HCT116 (cell line): ENCODE results near the gene MCRS1. TPM values are rescaled to one million over a fixed set of nuclear protein-coding genes. Genes with fewer than 3 reads are reported as not detected.

Experiments used
- ATAC-seq: fragments of 200-7000 bp; cut with Tn5 transposase; 2 replicates; pipeline ENCODE4 v1.9.1; 2020; ENCODE audit warnings: mild to moderate bottlenecking, moderate library complexity
- BruUV-seq: library from RNA; stranded (reverse); fragments of 400-500 nt; replicated peaks from 2 replicates; lab custom pipeline; 2021; lab: Mats Ljungman, UMichigan
- CTCF ChIA-PET: fragments of 300-600 bp; sonication (Branson Sonifier 250); formaldehyde crosslinking; loops from one replicate; lab custom pipeline; 2021; ENCODE audit warnings: antibody characterized with exemption; lab: Charles Lee
- POLR2A ChIA-PET: fragments of 300-600, 350-600 bp; sonication (Branson Sonifier 250); formaldehyde crosslinking; loops from one replicate; lab custom pipeline; 2021; ENCODE audit warnings: antibody characterized with exemption; lab: Charles Lee
- RAD21 ChIA-PET, 2 experiments: fragments of 300-600 bp; sonication (Branson Sonifier 250); formaldehyde crosslinking; loops; one replicate each; lab custom pipeline; 2023; ENCODE audit warnings: low total read pairs in 2 of 2; ENCODE audit not compliant: uncharacterized antibody in 2 of 2, unreplicated experiment in 2 of 2, low non-redundant PET in 1 of 2; lab: Charles Lee
- DNase-seq: peaks from one replicate; pipeline ENCODE4 v3.0.0-alpha.2; 2010; ENCODE audit warnings: low read depth, low spot score
- H2AFZ ChIP-seq: fragments of 200-600 bp; shearing (Covaris generic), sonication (generic); 2 replicates; pipeline ENCODE4 v1.6.1; 2017; ENCODE audit warnings: low read depth, mixed run types, mixed read lengths, antibody characterized with exemption, low read length; ENCODE audit not compliant: poor library complexity, severe bottlenecking
- H3K27ac ChIP-seq: 2 replicates; pipeline ENCODE4 v1.5.1; 2012; ENCODE audit warnings: low read depth, low read length
- H3K27me3 ChIP-seq: fragments of 200-600 bp; sonication (generic); 2 replicates; pipeline ENCODE4 v1.6.1; 2016; ENCODE audit warnings: mixed run types, low read length, mixed read lengths; ENCODE audit not compliant: insufficient read depth
- H3K36me3 ChIP-seq, 2 experiments: fragments of 200-500 bp in 1 of 2; fragments of 200-600 bp in 1 of 2; sonication (Bioruptor generic) in 1 of 2; sonication (generic) in 1 of 2; 2 replicates each; pipeline versions ENCODE4 v1.5.1 to v1.6.1; 2014 to 2016; ENCODE audit warnings: low read length in 2 of 2, inconsistent platforms in 1 of 2, mixed read lengths in 1 of 2, mixed run types in 1 of 2; ENCODE audit not compliant: insufficient read depth in 2 of 2, control insufficient read depth in 1 of 2
- H3K4me1 ChIP-seq, 2 experiments: fragments of 200-600 bp in 1 of 2; sonication (generic) in 1 of 2; 2 replicates each; pipeline versions ENCODE4 v1.5.1 to v1.6.1; 2012 to 2017; ENCODE audit warnings: low read length in 2 of 2, inconsistent platforms in 1 of 2, mild to moderate bottlenecking in 1 of 2, mixed read lengths in 1 of 2, mixed run types in 1 of 2, moderate library complexity in 1 of 2; ENCODE audit not compliant: insufficient read depth in 2 of 2, control insufficient read depth in 1 of 2
- H3K4me2 ChIP-seq: fragments of 200-600 bp; sonication (generic); 2 replicates; pipeline ENCODE4 v1.6.1; 2017; ENCODE audit warnings: mixed run types, low read length, mixed read lengths
- H3K4me3 ChIP-seq, 2 experiments: fragments of 200-600 bp in 1 of 2; sonication (generic) in 1 of 2; replicated peaks in 1 of 2; 2 replicates each; pipeline ENCODE4 v1.5.1; 2011 to 2016; ENCODE audit warnings: low read length in 2 of 2, control low read depth in 1 of 2, low read depth in 1 of 2, mild to moderate bottlenecking in 1 of 2, mixed read lengths in 1 of 2, mixed run types in 1 of 2
- H3K79me2 ChIP-seq: fragments of 200-600 bp; sonication (generic); 2 replicates; pipeline ENCODE4 v1.6.1; 2017; ENCODE audit warnings: mild to moderate bottlenecking, mixed run types, low read length, moderate library complexity, mixed read lengths; ENCODE audit not compliant: insufficient read depth
- H3K9ac ChIP-seq: fragments of 200-600 bp; sonication (generic); 2 replicates; pipeline ENCODE4 v1.6.1; 2016; ENCODE audit warnings: low read length, mixed read lengths
- H3K9me2 ChIP-seq: fragments of 200-600 bp; sonication (generic), shearing (Covaris generic); 2 replicates; pipeline ENCODE4 v1.6.1; 2017; ENCODE audit warnings: mixed run types, mild to moderate bottlenecking, moderate library complexity; ENCODE audit not compliant: insufficient read depth
- H3K9me3 ChIP-seq, 2 experiments: fragments of 200-500 bp in 1 of 2; fragments of 200-600 bp in 1 of 2; sonication (Bioruptor generic) in 1 of 2; sonication (generic) in 1 of 2; 2 replicates each; pipeline ENCODE4 v1.6.1; 2014 to 2017; ENCODE audit warnings: low read length in 2 of 2, mixed read lengths in 2 of 2, inconsistent platforms in 1 of 2, low read depth in 1 of 2, mild to moderate bottlenecking in 1 of 2, mixed run types in 1 of 2, moderate library complexity in 1 of 2; ENCODE audit not compliant: control insufficient read depth in 1 of 2, insufficient read depth in 1 of 2
- H4K20me1 ChIP-seq: fragments of 200-600 bp; sonication (generic), shearing (Covaris generic); 2 replicates; pipeline ENCODE4 v1.6.1; 2017; ENCODE audit warnings: mixed run types, mild to moderate bottlenecking, moderate library complexity; ENCODE audit not compliant: insufficient read depth
- CEBPB ChIP-seq: IDR thresholded peaks from 2 replicates; pipeline ENCODE4 v1.6.1; 2012; ENCODE audit warnings: low read depth
- EZH2phosphoT487 ChIP-seq: fragments of 200-600 bp; IDR thresholded peaks from 2 replicates; pipeline ENCODE4 v1.6.1; 2018; ENCODE audit warnings: antibody characterized with exemption, borderline replicate concordance
- FOSL1 ChIP-seq: IDR thresholded peaks from 2 replicates; pipeline ENCODE4 v1.6.1; 2012; ENCODE audit warnings: low read depth
- JUND ChIP-seq: IDR thresholded peaks from 2 replicates; pipeline ENCODE4 v1.6.1; 2012
- POLR2A ChIP-seq: IDR thresholded peaks from 2 replicates; pipeline ENCODE4 v1.7.0; 2011; ENCODE audit warnings: borderline replicate concordance; ENCODE audit not compliant: insufficient read depth, insufficient read length; ENCODE audit errors: extremely low read depth
- YY1 ChIP-seq: IDR thresholded peaks from 2 replicates; pipeline ENCODE4 v1.6.1; 2011; ENCODE audit warnings: low read length, low read depth, moderate library complexity, mild to moderate bottlenecking; ENCODE audit not compliant: insufficient replicate concordance; ENCODE audit errors: extremely low read depth
- intact Hi-C: fragments of 100-400 bp; cut with micrococcal nuclease; formaldehyde crosslinking; loops from 2 replicates; pipeline ENCODE4 v1.10.0; 2022
- total RNA-seq: library from RNA; stranded (reverse); gene quantifications from one replicate; pipeline ENCODE4 v1.2.1, GENCODE V29; 2021; ENCODE audit not compliant: unreplicated experiment
- TF ChIP-seq, protein P1 (sequence below): IDR thresholded peaks from 2 replicates; pipeline ENCODE4 v1.6.1; 2012; ENCODE audit warnings: low read depth
- TF ChIP-seq, protein P2 (sequence below): IDR thresholded peaks from 2 replicates; pipeline ENCODE4 v1.6.1; 2012
- TF ChIP-seq, protein P3 (sequence below), 3 experiments: fragments of 200-600 bp in 1 of 3; sonication (generic) in 1 of 3; IDR thresholded peaks in 2 of 3; conservative IDR thresholded peaks in 1 of 3; 2 replicates each; pipeline ENCODE4 v1.5.1; 2012 to 2017; ENCODE audit warnings: low read depth in 2 of 3, low read length in 2 of 3, antibody characterized with exemption in 1 of 3, borderline replicate concordance in 1 of 3, control low read depth in 1 of 3, mild to moderate bottlenecking in 1 of 3, mixed read lengths in 1 of 3, mixed run types in 1 of 3, moderate library complexity in 1 of 3; ENCODE audit not compliant: insufficient read depth in 1 of 3
- TF ChIP-seq, protein P4 (sequence below): IDR thresholded peaks from 2 replicates; pipeline ENCODE4 v1.6.1; 2012

The MCRS1 gene
- total RNA-seq, 1 experiment from 2014 or later = 91.9 TPM

DNA sequence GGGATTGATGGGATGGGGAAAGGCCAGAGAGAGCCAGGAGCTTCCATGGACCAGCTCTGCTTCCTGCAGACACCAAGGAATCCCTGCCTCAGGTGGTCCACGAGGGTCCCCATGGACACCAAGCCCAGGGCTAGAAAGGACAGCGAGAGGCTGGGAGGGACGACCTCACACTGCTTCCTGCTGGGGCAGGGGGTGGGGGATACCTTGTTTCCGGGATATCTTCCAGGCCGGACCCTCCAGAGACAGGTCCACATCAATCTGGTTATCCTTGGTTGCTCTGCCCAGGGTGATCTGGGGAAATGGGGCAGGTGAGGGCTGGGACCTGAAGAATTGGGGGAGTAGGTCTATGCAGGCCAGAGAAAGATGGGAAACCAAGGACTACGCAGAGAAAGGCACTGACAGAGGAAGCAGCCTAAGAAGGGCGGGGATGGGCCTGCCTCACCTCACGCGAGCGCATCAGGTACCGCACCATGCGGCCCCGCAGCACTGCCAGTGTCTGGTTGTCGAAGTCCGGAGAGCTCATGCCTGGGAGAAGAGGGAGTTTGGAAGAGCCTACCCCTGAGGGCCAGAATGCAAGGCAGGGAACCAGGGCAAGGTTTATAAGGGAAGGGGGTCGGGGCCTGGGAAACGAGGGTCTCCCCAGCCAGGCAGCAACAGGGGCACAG lies 8.8 kb downstream of the MCRS1 start:
- Histone ChIP-seq H3K36me3 (peaks cover 14 to 48% of the 10 kb centered on the region in 2 experiments), H3K27ac (no peak overlapping the region), H3K9me3 (no peaks in the 10 kb centered on the region), H3K4me1 (no peaks in the 10 kb centered on the region), H3K4me2 (no peak overlapping the region), H3K27me3 (no peaks in the 10 kb centered on the region), H3K4me3 (no peak overlapping the region), H2AFZ (no peak overlapping the region), H3K9me2 (no peaks in the 10 kb centered on the region), H3K9ac (no peak overlapping the region), H3K79me2 (no peaks in the 10 kb centered on the region), H4K20me1 (no peaks in the 10 kb centered on the region)
- ChIA-PET RAD21 (interaction anchor here in 1 of 2 experiments (1.2 kb wide), 1 partner anchor 200 kb away, joined by 3 read pairs; no protein-coding TSS in a partner anchor), CTCF (no interaction called here), POLR2A (no interaction called here)
- ATAC-seq (no peak), DNase-seq (no peak)
- intact Hi-C loops = no loop called here
- TF ChIP-seq, protein P1, sequence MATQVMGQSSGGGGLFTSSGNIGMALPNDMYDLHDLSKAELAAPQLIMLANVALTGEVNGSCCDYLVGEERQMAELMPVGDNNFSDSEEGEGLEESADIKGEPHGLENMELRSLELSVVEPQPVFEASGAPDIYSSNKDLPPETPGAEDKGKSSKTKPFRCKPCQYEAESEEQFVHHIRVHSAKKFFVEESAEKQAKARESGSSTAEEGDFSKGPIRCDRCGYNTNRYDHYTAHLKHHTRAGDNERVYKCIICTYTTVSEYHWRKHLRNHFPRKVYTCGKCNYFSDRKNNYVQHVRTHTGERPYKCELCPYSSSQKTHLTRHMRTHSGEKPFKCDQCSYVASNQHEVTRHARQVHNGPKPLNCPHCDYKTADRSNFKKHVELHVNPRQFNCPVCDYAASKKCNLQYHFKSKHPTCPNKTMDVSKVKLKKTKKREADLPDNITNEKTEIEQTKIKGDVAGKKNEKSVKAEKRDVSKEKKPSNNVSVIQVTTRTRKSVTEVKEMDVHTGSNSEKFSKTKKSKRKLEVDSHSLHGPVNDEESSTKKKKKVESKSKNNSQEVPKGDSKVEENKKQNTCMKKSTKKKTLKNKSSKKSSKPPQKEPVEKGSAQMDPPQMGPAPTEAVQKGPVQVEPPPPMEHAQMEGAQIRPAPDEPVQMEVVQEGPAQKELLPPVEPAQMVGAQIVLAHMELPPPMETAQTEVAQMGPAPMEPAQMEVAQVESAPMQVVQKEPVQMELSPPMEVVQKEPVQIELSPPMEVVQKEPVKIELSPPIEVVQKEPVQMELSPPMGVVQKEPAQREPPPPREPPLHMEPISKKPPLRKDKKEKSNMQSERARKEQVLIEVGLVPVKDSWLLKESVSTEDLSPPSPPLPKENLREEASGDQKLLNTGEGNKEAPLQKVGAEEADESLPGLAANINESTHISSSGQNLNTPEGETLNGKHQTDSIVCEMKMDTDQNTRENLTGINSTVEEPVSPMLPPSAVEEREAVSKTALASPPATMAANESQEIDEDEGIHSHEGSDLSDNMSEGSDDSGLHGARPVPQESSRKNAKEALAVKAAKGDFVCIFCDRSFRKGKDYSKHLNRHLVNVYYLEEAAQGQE = no peak
- TF ChIP-seq JUND (no peak), POLR2A (no peak), FOSL1 (no peak), CEBPB (no peak), YY1 (no peak), EZH2phosphoT487 (no peak)
- TF ChIP-seq, protein P2, sequence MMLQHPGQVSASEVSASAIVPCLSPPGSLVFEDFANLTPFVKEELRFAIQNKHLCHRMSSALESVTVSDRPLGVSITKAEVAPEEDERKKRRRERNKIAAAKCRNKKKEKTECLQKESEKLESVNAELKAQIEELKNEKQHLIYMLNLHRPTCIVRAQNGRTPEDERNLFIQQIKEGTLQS = no peak
- TF ChIP-seq, protein P3, sequence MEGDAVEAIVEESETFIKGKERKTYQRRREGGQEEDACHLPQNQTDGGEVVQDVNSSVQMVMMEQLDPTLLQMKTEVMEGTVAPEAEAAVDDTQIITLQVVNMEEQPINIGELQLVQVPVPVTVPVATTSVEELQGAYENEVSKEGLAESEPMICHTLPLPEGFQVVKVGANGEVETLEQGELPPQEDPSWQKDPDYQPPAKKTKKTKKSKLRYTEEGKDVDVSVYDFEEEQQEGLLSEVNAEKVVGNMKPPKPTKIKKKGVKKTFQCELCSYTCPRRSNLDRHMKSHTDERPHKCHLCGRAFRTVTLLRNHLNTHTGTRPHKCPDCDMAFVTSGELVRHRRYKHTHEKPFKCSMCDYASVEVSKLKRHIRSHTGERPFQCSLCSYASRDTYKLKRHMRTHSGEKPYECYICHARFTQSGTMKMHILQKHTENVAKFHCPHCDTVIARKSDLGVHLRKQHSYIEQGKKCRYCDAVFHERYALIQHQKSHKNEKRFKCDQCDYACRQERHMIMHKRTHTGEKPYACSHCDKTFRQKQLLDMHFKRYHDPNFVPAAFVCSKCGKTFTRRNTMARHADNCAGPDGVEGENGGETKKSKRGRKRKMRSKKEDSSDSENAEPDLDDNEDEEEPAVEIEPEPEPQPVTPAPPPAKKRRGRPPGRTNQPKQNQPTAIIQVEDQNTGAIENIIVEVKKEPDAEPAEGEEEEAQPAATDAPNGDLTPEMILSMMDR (IDR thresholded peaks at IDR 0.05 in 2 of 3, conservative IDR thresholded peaks at IDR 0.05 in 1 of 3; ENCODE audit: borderline replicate concordance in 1 of 3, insufficient read depth in 1 of 3, low read depth in 2 of 3, low read length in 2 of 3) = no peak
- TF ChIP-seq, protein P4, sequence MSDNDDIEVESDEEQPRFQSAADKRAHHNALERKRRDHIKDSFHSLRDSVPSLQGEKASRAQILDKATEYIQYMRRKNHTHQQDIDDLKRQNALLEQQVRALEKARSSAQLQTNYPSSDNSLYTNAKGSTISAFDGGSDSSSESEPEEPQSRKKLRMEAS = no peak
- no TSS peak for BruUV-seq
